Activated CD4-positive, alpha-beta T cell treated with anti-CD3 and anti-CD28 coated beads, Interleukin-2, Interleukin-6, amounts not matched to agents 100 ng/mL and 50 ng/mL, durations not matched to agents 16 hours and 8 hours (primary cell): ENCODE data around the gene CTNNA3.

ENCODE experiments used
- DNase-seq: peaks from one replicate; pipeline ENCODE4 v3.0.0-alpha.2; 2020

The CTNNA3 gene

GRCh38 chr10:66021423-66021822 is 1674.6 kb downstream of the CTNNA3 start:
- DNase-seq: no peak

- no peak for DNase-seq
Observed at GRCh38 chr10:66008221-66008620, 1687.8 kb downstream of the CTNNA3 start.

- no peak for DNase-seq
Observed at GRCh38 chr10:66006411-66006810, 1689.6 kb downstream of the CTNNA3 start.

- DNase-seq: no peak
Observed at GRCh38 chr10:65993451-65993850, 1702.5 kb downstream of the CTNNA3 start.

- DNase-seq: no peak
Observed at GRCh38 chr10:65968871-65969270, 1727.1 kb downstream of the CTNNA3 start.

- DNase-seq: no peak
Observed at GRCh38 chr10:65968437-65968836, 1727.6 kb downstream of the CTNNA3 start.

GRCh38 chr10:65964205-65964604 is 1731.8 kb downstream of the CTNNA3 start:
- DNase-seq: no peak

GRCh38 chr10:65952086-65952485 is 1743.9 kb downstream of the CTNNA3 start:
- no peak for DNase-seq

- DNase-seq: no peak
Observed at GRCh38 chr10:65950075-65950474, 1745.9 kb downstream of the CTNNA3 start.

- DNase-seq: no peak
Observed at GRCh38 chr10:65949526-65949925, 1746.5 kb downstream of the CTNNA3 start.

GRCh38 chr10:65945061-65945460 is 1750.9 kb downstream of the CTNNA3 start:
- no peak for DNase-seq

- no peak for DNase-seq
Observed at GRCh38 chr10:65943451-65943850, 1752.5 kb downstream of the CTNNA3 start.

- no peak for DNase-seq
Observed at GRCh38 chr10:65940816-65941662, 1755.0 kb downstream of the CTNNA3 start.

- no peak for DNase-seq
Observed at GRCh38 chr10:65940105-65940504, 1755.9 kb downstream of the CTNNA3 start.

GRCh38 chr10:65931291-65932070 is 1764.5 kb downstream of the CTNNA3 start:
- DNase-seq: no peak

GRCh38 chr10:65911151-65911835 is 1784.7 kb downstream of the CTNNA3 start:
- no peak for DNase-seq

- no peak for DNase-seq
Observed at GRCh38 chr10:65910209-65910608, 1785.8 kb downstream of the CTNNA3 start.

- DNase-seq: no peak
Observed at GRCh38 chr10:65907199-65907712, 1788.7 kb downstream of the CTNNA3 start.

- DNase-seq: no peak
Observed at GRCh38 chr10:65903620-65904019, 1792.4 kb downstream of the CTNNA3 start.

GRCh38 chr10:65900271-65900670 is 1795.7 kb downstream of the CTNNA3 start:
- no peak for DNase-seq

GRCh38 chr10:65898055-65898454 is 1797.9 kb downstream of the CTNNA3 start:
- no peak for DNase-seq

- no peak for DNase-seq
Observed at GRCh38 chr10:65894961-65895360, 1801.0 kb downstream of the CTNNA3 start.

- no peak for DNase-seq
Observed at GRCh38 chr10:65894379-65894778, 1801.6 kb downstream of the CTNNA3 start.
